Gastroesophageal sphincter (tissue), 4 donors: ENCODE results near the gene EIF1. TPM values are rescaled to one million over a fixed set of nuclear protein-coding genes. Genes with fewer than 3 reads are reported as not detected.

Source experiments
- ATAC-seq: fragments of 150-250 bp; one replicate; pipeline ENCODE4 v1.9.1; 2016; ENCODE audit warnings: mild to moderate bottlenecking, moderate library complexity
- H3K27ac ChIP-seq, 4 donors: fragments of 200-600 bp; sonication (generic) in 3 of 4; 1 replicate in 3 of 4; 2 replicates in 1 of 4; pipeline ENCODE4 v1.5.1; 2016 to 2019
- H3K27me3 ChIP-seq: fragments of 200-600 bp; sonication (generic); one replicate; pipeline ENCODE4 v1.5.1; 2019
- H3K36me3 ChIP-seq, 2 donors: fragments of 200-600 bp; sonication (generic); one replicate each; pipeline ENCODE4 v1.5.1; 2019; ENCODE audit warnings: control low read depth in 1 of 2
- H3K4me1 ChIP-seq, 3 donors: fragments of 200-600 bp; sonication (generic); 1 replicate in 2 of 3; 2 replicates in 1 of 3; pipeline ENCODE4 v1.5.1; 2016 to 2019; ENCODE audit warnings: control low read depth in 2 of 3
- H3K4me3 ChIP-seq, 2 donors: fragments of 200-600 bp; sonication (generic); one replicate each; pipeline ENCODE4 v1.5.1; 2019; ENCODE audit warnings: mild to moderate bottlenecking in 1 of 2, moderate library complexity in 1 of 2
- H3K9me3 ChIP-seq, 3 donors: fragments of 200-600 bp; sonication (generic); one replicate each; pipeline ENCODE4 v1.5.1; 2017 to 2019; ENCODE audit warnings: control low read depth in 2 of 3
- CTCF ChIP-seq, 4 experiments: fragments of 200-600 bp in 2 of 4; fragments of 450-650 bp in 2 of 4; sonication (generic) in 1 of 4; IDR thresholded peaks; one replicate each; pipeline ENCODE4 v1.5.1; 2017 to 2019; ENCODE audit warnings: antibody characterized with exemption in 4 of 4, mild to moderate bottlenecking in 2 of 4, moderate library complexity in 2 of 4
- EP300 ChIP-seq: sonication (generic); formaldehyde crosslinking; IDR thresholded peaks from one replicate; pipeline ENCODE4 v1.6.1; 2017; ENCODE audit warnings: antibody characterized with exemption, mild to moderate bottlenecking
- POLR2A ChIP-seq, 2 donors: fragments of 450-650 bp; IDR thresholded peaks; one replicate each; pipeline ENCODE4 v1.6.1; 2017; ENCODE audit warnings: antibody characterized with exemption in 2 of 2, mild to moderate bottlenecking in 2 of 2, moderate library complexity in 1 of 2
- POLR2AphosphoS5 ChIP-seq: sonication (generic); formaldehyde crosslinking; IDR thresholded peaks from one replicate; pipeline ENCODE4 v1.6.1; 2017; ENCODE audit warnings: antibody characterized with exemption
- WGBS, 2 donors: methylation state at CpG; one replicate each; pipeline ENCODE4 v1.1.5; 2018; ENCODE audit warnings: low coverage in 1 of 2; 5-methylcytosine and 5-hydroxymethylcytosine counted together
- total RNA-seq, 4 donors: library from RNA; depleted of rRNA; stranded (reverse); fragments of >200 nt; gene quantifications; one replicate each; pipeline ENCODE4 v1.1.0, GENCODE V29; 2016

Gene EIF1
- total RNA-seq, 4 donors from 2014 or later: 224 to 331 (median 270) TPM

GRCh38 chr17:41737680-41738023 lies 49.0 kb downstream of the EIF1 start:
- 20 to 33% methylated on average over 3 of the region's 5 CpGs for WGBS, 2 donors
- no peak overlapping the region for H3K27ac ChIP-seq
- no peak overlapping the region for H3K4me3 ChIP-seq
- H3K27me3 ChIP-seq: peaks cover 57% of the 10 kb centered on the region
- no peaks in the 10 kb centered on the region for H3K9me3 ChIP-seq
- no peak for TF ChIP-seq CTCF (IDR thresholded peaks at IDR 0.05)
- TF ChIP-seq POLR2AphosphoS5: no peak
- no peak for TF ChIP-seq POLR2A (IDR thresholded peaks at IDR 0.05)
- no peak for TF ChIP-seq EP300
- peaks cover 0 to 29% (median 16%) of the 10 kb centered on the region in 3 donors for H3K4me1 ChIP-seq
- ATAC-seq: no peak
- H3K36me3 ChIP-seq: no peaks in the 10 kb centered on the region

- H3K27me3 ChIP-seq: peaks cover 51% of the 10 kb centered on the region
- WGBS, 2 donors: 0 to 6% methylated on average over 1 to 6 of the region's 10 CpGs
- TF ChIP-seq EP300 (no peak), POLR2AphosphoS5 (no peak), CTCF (IDR thresholded peaks at IDR 0.05) (peak in 3 of 4 experiments; percentile 94 to 98 (median 97)), POLR2A (IDR thresholded peaks at IDR 0.05) (no peak)
- no peak overlapping the region for H3K4me3 ChIP-seq
- H3K36me3 ChIP-seq: no peaks in the 10 kb centered on the region
- peak; percentile 72 for ATAC-seq
- H3K4me1 ChIP-seq: peaks cover 0 to 29% (median 16%) of the 10 kb centered on the region in 3 donors
- H3K9me3 ChIP-seq: no peaks in the 10 kb centered on the region
- H3K27ac ChIP-seq: no peak overlapping the region
Observed at GRCh38 chr17:41738077-41738800, 49.6 kb downstream of the EIF1 start.

- Histone ChIP-seq H3K4me1 (peaks cover 0 to 25% (median 15%) of the 10 kb centered on the region in 3 donors), H3K27me3 (peaks cover 46% of the 10 kb centered on the region), H3K4me3 (no peak overlapping the region), H3K9me3 (no peaks in the 10 kb centered on the region), H3K36me3 (no peaks in the 10 kb centered on the region), H3K27ac (no peak overlapping the region)
- no peak for TF ChIP-seq POLR2A (IDR thresholded peaks at IDR 0.05)
- no peak for TF ChIP-seq EP300
- no peak for TF ChIP-seq POLR2AphosphoS5
- no peak for TF ChIP-seq CTCF (IDR thresholded peaks at IDR 0.05)
- no peak for ATAC-seq
- 92% methylated on average over 2 of the region's 5 CpGs; no CpG with 5 or more reads in 1 of the 2 donors for WGBS, 2 donors
Observed at GRCh38 chr17:41738801-41739112, 50.1 kb downstream of the EIF1 start.

- WGBS, 2 donors: 75% methylated on average over 2 of the region's 9 CpGs; no CpG with 5 or more reads in 1 of the 2 donors
- H3K27me3 ChIP-seq: peaks cover 35% of the 10 kb centered on the region
- H3K27ac ChIP-seq: no peak overlapping the region
- no peak for TF ChIP-seq CTCF (IDR thresholded peaks at IDR 0.05)
- no peak for TF ChIP-seq EP300
- TF ChIP-seq POLR2AphosphoS5: no peak
- TF ChIP-seq POLR2A (IDR thresholded peaks at IDR 0.05): no peak
- H3K4me1 ChIP-seq: peaks cover 0 to 15% (median 4%) of the 10 kb centered on the region in 3 donors
- no peak for ATAC-seq
- no peak overlapping the region for H3K4me3 ChIP-seq
- no peaks in the 10 kb centered on the region for H3K36me3 ChIP-seq
- no peaks in the 10 kb centered on the region for H3K9me3 ChIP-seq
Observed at GRCh38 chr17:41739661-41740352, 51.1 kb downstream of the EIF1 start.

- H3K4me3 ChIP-seq: no peak overlapping the region
- H3K4me1 ChIP-seq: peaks cover 0 to 8% (median 0%) of the 10 kb centered on the region in 3 donors
- 88 to 90% methylated on average over 4 of the region's 5 CpGs for WGBS, 2 donors
- H3K36me3 ChIP-seq: no peaks in the 10 kb centered on the region
- no peaks in the 10 kb centered on the region for H3K9me3 ChIP-seq
- peaks cover 28% of the 10 kb centered on the region for H3K27me3 ChIP-seq
- ATAC-seq: no peak
- no peak for TF ChIP-seq POLR2A (IDR thresholded peaks at IDR 0.05)
- TF ChIP-seq POLR2AphosphoS5: no peak
- no peak for TF ChIP-seq CTCF (IDR thresholded peaks at IDR 0.05)
- TF ChIP-seq EP300: no peak
- no peak overlapping the region for H3K27ac ChIP-seq
Observed at GRCh38 chr17:41740506-41740905, 51.8 kb downstream of the EIF1 start.
